HG03139 (cell line): ENCODE results near the gene NTN1.

ENCODE experiments used
- ATAC-seq: cut with Tn5 transposase; IDR thresholded peaks from one replicate; pipeline ENCODE4 v1.9.1; 2021; ENCODE audit not compliant: unreplicated experiment

Gene NTN1

DNA sequence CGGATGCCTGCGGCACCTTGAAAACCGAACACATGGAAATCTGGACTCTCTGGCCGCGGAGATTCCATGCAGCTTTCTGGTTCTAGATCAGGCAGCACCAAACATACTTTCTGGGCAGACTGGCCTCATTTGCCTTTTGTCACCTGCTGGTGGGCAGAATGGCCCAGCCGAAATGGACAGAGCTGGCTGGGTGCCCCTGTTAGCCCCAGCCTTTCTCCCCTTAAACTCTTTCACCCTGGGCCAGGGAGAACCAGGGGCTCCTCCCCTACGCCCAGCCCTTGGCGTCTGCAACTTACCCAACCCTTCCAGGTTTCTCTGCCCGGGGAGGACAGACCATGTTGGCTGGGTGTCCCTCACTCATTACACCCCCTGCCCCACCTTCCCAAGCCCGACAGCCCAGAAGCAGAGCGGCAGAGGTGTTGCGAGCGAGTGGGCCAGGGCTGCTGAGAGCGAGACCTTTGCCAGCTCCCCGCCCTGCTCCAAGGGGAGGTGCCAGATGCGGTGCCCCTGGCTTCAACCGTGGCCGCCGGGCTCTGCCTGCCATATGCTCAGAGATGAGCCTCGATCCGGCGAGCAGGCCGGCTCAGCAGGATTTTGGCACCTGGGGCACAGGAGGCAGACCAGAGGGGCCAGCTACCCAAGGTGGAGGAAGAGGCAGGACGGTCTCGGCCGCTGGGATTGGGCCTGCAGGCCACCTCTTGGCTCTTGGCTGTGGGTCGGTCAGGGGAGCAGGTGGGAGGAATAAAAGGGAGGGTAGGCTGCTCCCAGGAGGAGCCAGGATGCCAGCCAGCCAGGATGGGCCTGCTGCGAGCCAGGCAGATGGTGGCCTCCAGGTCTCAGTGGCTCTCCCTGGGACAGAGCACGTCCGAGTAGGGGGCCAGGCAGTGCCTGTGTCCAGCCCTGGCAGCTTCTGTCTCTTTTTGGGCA lies 191.3 kb downstream of the NTN1 start:
- no peak for ATAC-seq

- no peak for ATAC-seq
These were observed 192.0 kb downstream of the NTN1 start for GRCh38 chr17:9213303-9213640.

DNA sequence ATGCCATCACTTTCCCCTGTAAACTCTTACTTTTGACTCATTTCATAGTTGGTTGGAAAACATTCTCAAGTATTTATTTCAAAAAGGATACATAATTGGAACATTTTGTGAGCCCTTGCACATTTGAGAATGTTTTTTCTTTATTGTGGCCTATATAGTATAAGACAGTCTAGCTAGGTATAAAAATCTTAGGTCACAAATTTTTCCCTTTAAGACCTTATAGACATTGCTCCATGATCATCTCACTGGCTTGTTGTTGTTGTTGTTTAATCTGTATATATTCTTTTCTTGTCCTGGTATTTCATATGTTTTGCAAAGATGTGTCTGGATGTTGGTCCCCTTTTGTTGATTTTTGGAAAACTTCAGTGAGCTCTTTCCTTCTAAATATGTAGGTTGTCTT lies 194.2 kb downstream of the NTN1 start:
- ATAC-seq: no peak

GRCh38 chr17:9217151-9218056 lies 196.1 kb downstream of the NTN1 start:
- ATAC-seq: no peak

- no peak for ATAC-seq
These were observed 196.8 kb downstream of the NTN1 start for GRCh38 chr17:9218064-9218635.

GRCh38 chr17:9218911-9219310 lies 197.6 kb downstream of the NTN1 start:
- no peak for ATAC-seq

DNA sequence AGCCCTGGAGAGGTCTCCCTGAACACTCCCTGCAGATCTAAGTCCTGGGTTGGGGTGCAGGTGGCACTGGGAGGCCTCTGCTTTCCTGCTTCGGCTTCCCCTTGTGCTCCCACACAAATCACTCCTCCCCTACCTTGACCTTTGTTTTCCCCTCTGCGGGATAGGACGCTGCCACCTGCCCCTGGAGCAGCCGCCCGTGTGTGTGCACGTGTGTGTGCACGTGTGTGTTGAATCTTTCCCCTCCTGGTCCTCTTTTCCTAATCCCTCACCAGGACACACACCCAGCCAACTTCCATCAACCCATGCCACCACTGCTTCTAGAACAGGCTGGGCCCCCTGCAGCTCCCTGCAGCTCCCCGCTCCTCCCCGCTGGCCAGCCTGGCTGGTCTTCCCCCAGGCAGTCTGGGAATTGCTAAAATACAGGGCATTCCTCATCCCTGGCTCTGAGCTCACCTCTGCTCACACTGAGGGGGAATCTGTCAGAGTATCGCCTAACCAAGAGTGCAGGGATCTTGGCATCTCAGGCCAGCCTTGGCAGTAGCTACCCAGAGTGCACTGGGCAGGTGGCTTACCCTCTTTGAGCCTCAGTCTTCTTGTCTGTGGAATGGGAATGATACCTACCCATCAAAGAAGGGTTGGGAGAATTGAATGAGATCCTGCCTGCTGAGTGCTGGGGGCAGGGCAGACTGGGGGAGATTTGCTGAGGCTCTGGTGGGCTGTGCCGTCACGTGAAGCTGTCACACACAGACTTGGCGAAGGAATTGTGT lies 198.5 kb downstream of the NTN1 start:
- no peak for ATAC-seq

DNA sequence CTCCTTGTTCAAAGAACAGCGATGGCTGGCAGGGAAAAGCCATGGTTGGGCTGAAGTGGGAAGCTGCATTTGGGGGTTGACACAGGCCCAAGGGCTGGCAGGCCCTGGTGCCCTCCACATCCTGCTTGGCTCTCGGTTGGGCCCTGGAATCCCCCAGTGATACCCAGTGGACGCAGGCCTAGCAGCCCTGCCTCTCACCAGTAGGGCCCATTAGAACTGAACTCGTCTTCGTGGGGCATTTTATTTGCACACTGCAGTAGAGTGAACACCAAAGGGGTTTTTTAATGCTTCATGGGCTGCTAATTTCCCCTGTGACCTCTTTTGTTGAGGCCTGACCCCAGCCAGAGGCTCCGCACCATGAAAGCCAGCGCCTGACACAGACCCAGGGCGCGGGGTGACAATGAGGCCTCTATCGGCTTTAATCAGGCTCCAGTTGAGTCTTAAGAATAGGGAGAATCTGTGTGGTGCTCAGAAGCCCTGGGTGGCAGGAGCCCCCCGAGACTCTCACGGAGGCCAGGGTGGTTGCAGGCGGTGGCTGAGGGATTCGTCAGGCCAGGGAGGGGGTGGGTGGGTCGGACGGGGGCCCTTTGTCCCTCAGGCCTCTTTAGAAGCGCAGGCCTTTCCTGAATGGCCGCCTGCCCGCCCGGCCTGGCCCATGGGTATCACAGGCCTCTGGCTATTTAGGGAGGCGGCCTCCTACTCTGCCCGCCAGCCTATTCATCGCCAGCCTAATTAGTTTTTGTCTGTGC lies 199.3 kb downstream of the NTN1 start:
- no peak for ATAC-seq

DNA sequence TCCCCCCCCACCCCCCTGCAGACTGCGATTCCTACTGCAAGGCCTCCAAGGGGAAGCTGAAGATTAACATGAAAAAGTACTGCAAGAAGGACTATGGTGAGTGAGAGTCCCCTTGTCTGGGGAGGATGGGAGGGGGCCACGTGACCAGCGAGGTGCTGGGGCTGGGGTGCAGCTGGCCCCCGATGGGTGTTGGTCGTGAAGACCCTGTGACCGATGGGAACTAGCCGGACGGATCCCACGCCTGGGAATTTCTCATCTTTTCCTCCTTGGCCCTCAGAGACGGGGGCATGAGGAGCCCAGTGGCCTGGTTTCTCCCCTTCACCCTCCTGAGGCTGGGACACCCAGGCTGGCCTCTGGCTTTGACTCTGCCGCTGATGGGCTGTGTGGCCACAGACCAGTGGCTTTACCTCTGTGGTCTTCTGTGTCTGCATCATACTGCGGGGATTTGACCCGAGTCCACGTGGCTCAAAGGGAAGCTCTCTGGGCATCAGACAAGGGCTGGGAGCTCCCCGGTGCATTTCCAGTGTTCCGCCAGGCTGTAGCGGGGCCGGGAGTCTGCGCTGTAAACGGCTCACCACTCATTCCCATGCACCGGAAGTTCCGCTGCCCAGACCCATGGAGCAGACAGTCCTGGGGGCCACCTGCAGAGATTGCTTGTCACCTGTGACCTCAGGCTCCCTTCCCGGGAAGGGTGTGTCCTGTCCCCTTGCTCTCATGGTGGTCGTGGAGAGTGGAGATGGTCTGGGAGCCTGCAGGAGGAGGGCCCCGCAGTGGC lies 200.0 kb downstream of the NTN1 start:
- ATAC-seq: no peak

GRCh38 chr17:9221922-9222180 lies 200.5 kb downstream of the NTN1 start:
- ATAC-seq: no peak

DNA sequence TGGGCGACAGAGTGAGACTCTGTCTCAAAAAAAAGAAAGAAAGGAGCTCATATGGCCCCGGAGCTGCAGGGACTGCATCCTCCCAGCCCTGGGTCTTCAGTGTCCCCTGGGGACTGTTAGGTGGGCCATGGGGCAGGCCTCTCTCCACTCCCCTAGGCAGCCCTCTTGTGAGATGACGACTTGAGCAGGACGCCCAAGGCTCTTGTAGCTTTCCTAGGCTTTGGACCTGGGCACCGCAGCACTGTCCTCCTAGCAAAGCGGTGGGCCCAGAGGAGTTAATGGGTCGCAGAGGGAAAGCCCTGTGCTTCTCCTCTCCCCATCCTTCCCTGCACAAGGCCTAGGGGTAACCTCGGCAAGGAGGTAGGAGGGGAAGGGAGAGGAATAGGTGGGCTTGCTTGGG lies 202.2 kb downstream of the NTN1 start:
- no peak for ATAC-seq

DNA sequence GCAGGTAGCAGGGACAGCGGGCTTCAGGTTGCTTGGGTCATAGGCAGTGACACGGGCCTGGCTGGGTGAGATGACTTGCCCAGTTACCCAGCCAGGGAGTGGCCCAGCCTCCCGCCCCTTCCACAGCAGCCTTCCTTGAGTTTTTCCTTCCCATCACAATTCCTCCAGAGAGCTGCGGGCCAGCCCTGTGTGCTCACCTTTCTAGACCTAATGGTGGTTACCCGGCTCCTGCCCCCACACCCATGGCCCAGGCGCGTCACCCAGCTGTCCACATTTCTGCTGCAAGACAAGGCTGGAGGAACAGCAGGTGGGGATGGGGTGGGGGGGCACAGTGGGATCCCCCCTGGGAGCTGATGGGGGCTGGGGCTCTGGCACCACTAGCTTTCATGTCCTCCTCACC lies 203.2 kb downstream of the NTN1 start:
- ATAC-seq: no peak

DNA sequence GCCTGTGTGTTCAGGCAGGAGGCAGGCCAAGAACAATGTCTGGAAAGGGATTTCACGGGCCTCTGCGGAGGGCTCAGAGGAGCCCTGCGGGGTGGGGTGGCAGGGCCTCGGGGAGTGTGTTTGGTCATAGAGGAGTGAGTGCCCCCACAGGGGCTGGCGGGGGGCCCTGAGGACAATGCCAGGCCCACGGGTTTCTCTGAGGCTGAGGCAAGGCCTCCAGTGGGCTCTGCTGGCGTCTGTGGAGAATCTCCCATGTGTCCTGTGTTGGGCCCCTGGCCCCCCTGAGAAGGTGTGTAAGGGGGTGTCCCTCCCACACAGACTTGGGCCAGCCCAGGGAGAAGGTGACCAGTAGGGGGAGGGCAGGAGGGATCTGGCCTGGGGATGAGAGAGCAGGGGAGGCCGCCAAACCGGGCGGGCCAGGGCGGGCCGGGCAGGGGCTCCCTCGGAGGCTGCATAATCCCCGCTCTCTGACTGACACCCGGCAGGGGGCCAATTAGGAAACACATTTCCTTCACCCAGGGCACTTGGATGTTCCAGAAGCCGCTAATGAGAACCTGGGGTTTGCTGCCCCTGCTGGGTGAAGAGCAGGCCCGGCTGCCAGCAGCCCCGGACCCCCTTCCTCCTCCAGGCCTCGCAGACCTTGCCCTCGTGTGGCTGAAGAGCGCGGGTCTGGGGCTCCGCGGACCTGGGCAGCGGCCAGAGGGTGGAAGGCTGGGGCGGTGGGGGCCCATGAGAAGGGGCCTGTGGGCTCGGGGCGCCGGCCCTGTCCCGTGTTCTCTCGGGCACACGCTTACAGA lies 204.2 kb downstream of the NTN1 start:
- ATAC-seq: no peak

DNA sequence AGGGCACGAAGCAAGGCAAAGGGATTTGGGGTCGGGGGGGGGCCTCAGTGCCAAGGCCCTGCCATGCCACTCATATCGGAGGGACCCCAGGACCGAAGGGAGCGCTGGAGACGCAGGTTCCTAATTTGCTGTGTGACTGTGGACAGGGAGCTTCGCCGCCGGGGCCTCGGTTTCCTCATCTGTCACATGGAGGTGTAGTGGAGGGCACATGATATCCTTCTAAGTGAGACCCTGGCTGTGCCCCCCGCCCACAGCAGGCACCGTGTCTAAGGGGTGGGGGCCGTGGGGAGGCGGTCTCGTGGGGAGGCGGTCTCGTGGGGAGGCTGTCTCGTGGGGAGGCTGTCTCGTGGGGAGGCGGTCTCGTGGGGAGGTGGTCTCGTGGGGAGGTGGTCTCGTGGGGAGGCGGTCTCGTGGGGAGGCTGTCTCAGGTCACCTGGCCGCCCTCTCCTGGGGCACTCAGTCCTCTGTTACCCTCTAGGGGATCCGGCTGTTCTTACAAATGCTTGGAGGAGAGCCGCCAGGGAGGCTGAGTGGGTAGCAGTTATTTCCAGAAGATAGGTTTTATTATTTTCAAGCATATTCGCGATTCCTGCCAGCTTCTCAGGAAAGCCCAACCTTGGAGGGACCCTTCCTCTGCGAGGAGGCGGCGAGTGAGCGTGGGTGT lies 205.0 kb downstream of the NTN1 start:
- ATAC-seq: no peak

- ATAC-seq: no peak
These were observed 205.5 kb downstream of the NTN1 start for GRCh38 chr17:9226794-9227135.

- ATAC-seq: no peak
These were observed 206.6 kb downstream of the NTN1 start for GRCh38 chr17:9227819-9228407.

- ATAC-seq: no peak
These were observed 207.3 kb downstream of the NTN1 start for GRCh38 chr17:9228408-9229159.
